Effector memory CD8-positive, alpha-beta T cell (primary cell): ENCODE measurements around the gene ZNF503.
A peak's percentile ranks its signal among the peaks of the same experiment; 100 is the strongest.

Experiments
- ATAC-seq: fragments of 150-1000 bp; cut with Tn5 transposase; replicated peaks from 2 replicates; pipeline ENCODE4 v1.10.0; 2021; ENCODE audit warnings: mild to moderate bottlenecking, moderate library complexity
- DNase-seq, 3 experiments: peaks; one replicate each; pipeline ENCODE4 v3.0.0; 2021
- H3K27ac Mint-ChIP-seq, 2 donors: one replicate each; pipeline ENCODE4 v1.8.0; 2022; ENCODE audit warnings: mild to moderate bottlenecking in 2 of 2, mixed read lengths in 2 of 2, moderate library complexity in 2 of 2
- H3K27me3 Mint-ChIP-seq, 2 donors: one replicate each; pipeline ENCODE4 v1.8.0; 2022; ENCODE audit warnings: mixed read lengths in 2 of 2
- H3K36me3 Mint-ChIP-seq: one replicate; pipeline ENCODE4 v1.8.0; 2022; ENCODE audit warnings: mild to moderate bottlenecking, moderate library complexity, mixed read lengths; ENCODE audit not compliant: insufficient read depth
- H3K4me1 Mint-ChIP-seq, 2 donors: one replicate each; pipeline ENCODE4 v1.8.0; 2022; ENCODE audit warnings: low read depth in 2 of 2, mixed read lengths in 2 of 2
- H3K4me3 Mint-ChIP-seq, 2 donors: one replicate each; pipeline ENCODE4 v1.8.0; 2022; ENCODE audit warnings: mild to moderate bottlenecking in 2 of 2, mixed read lengths in 2 of 2, moderate library complexity in 2 of 2
- H3K9me3 Mint-ChIP-seq, 2 donors: one replicate each; pipeline ENCODE4 v1.8.0; 2022; ENCODE audit warnings: mixed read lengths in 2 of 2

The ZNF503 gene

GRCh38 chr10:75407224-75407712 lies 5.7 kb upstream of the ZNF503 start:
- H3K27me3 Mint-ChIP-seq: peaks cover 71 to 82% of the 10 kb centered on the region in 2 donors
- DNase-seq (no peak), ATAC-seq (no peak)
- peak overlapping the region; percentile 41 to 74 for H3K4me3 Mint-ChIP-seq
- peaks cover 9 to 17% of the 10 kb centered on the region in 2 donors for H3K4me1 Mint-ChIP-seq
- H3K27ac Mint-ChIP-seq: no peak overlapping the region
- peaks cover 2% of the 10 kb centered on the region for H3K36me3 Mint-ChIP-seq
- no peaks in the 10 kb centered on the region for H3K9me3 Mint-ChIP-seq

DNA sequence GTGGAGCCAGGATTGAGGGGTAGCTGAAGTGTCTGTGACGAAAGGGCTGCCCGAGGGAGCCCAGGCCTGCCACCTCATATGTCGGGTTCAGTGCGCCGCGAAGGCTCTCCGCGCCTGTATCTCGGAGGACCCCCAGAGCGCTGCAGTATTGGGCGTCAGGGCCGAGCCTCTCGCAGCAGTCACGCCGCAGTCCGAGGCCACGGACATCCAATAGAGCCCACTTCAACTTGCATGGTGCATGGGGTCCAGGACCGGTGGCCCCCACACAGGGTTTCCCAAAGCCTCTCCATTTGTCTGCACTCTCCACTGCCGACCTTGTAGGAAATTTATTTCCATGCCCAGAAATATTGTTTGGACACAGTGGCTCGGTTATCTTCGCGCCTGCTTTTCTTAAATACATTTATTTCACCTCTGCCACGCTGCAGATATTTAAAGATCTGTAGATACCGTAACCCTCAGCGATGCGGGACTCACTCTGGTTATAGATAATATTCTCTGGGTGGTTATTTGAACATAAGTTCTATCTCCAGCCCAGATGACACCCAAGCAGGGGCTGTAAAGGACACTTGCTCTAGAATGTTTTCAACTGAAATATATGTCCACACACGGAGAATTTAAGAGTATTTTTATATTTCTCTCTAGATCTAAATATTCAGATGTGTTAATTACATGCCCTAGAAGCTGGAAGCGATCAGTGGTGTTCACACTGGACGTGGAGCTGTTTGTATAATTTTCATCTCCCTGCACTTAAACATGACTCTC lies 5.1 kb upstream of the ZNF503 start:
- Mint-ChIP-seq H3K36me3 (peaks cover 2% of the 10 kb centered on the region), H3K9me3 (no peaks in the 10 kb centered on the region), H3K4me1 (peaks cover 9 to 18% of the 10 kb centered on the region in 2 donors), H3K4me3 (peak overlapping the region in 1 of 2 donors; percentile 74), H3K27me3 (peaks cover 74 to 87% of the 10 kb centered on the region in 2 donors), H3K27ac (no peak overlapping the region)
- DNase-seq (no peak), ATAC-seq (no peak)

- Mint-ChIP-seq H3K9me3 (no peaks in the 10 kb centered on the region), H3K4me3 (no peak overlapping the region), H3K4me1 (peaks cover 9 to 20% of the 10 kb centered on the region in 2 donors), H3K27me3 (peaks cover 67 to 80% of the 10 kb centered on the region in 2 donors), H3K27ac (no peak overlapping the region), H3K36me3 (peaks cover 2% of the 10 kb centered on the region)
- no peak for DNase-seq
- ATAC-seq: no peak
These were observed 4.3 kb upstream of the ZNF503 start for GRCh38 chr10:75405598-75406461.

DNA sequence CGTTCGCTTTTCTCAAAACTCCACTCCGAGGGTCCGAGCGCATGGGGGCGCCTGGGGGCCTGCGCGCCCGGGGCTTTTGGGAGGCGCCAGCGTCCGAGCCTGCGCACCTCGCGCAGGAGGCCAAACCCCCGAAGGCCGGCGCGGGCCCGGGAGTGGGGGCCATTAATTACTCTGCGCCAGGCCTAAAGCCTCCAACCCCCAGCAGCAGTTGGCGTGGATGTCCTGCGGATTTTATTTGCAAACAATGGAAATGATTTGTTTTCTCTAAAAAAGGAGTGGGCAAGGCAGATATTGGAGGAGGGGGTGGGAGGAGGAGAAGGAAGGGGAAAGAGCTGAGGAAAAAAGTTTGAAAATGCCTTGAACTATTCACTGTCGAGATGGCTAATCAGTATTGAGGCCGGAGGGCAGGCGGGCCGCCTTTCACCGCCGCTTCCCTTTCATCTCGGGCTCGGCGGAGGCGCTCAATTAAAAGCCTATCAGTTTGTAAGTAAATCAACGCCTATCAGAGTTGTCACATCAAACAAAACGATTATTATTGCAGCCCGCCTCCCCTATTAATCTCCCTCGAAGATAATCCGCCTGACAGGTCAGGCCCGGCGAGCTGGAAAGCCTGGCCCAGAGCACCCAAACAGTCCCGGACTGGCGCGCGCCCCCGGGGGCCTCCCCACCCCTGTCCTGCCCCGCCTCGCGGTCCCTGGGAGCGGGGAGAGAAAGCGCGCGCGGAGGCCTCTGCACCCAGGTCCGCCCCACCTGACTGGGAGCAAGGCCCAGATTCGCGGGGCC lies 3.4 kb upstream of the ZNF503 start:
- no peak overlapping the region for H3K27ac Mint-ChIP-seq
- peaks cover 2% of the 10 kb centered on the region for H3K36me3 Mint-ChIP-seq
- H3K4me3 Mint-ChIP-seq: no peak overlapping the region
- H3K9me3 Mint-ChIP-seq: no peaks in the 10 kb centered on the region
- peaks cover 14 to 28% of the 10 kb centered on the region in 2 donors for H3K4me1 Mint-ChIP-seq
- peaks cover 67 to 80% of the 10 kb centered on the region in 2 donors for H3K27me3 Mint-ChIP-seq
- DNase-seq: no peak
- no peak for ATAC-seq

DNA sequence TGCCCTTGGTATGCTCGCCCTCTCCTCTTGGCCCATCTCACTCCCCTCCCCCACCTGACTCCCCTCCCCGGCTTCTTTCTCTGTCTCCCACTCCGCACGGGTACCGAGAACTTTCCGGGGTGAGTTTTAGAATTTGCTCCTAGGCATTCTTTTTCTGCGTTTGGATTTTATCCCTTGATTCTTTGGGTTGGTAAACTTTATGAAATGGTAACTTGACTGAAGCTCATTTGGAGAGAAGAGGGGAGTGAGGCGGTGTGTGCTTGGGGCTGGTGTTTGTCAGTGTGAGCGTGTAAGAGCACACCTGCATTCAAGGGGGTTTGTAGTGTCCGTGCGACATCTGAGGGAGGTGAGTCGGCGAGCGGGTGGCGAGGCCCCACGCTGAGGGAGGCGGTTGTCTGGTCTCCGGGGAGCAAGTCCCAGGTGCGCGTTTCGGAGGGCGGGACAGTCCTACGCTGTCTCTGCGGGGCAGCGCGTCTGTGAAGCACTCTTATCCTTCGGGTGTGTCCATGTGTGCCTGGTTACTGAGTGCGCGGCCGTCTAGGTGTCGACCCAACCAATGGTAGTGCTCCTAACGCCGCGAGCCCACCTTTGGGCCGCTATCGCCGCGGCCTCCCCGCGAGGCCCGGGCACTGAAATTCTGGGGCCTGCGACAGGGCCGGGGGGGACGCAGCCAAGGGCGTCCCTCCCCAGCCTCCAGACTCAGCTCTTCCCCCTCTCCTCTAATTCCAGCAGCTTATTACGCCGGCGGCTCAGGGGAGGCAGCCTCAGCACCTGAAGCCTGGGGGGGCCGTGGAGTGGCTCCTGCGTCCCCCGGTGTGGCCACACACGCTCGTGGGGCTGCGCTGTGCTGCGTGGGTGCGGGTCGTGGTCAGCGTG lies 2.6 kb upstream of the ZNF503 start:
- peaks cover 62 to 73% of the 10 kb centered on the region in 2 donors for H3K27me3 Mint-ChIP-seq
- no peak overlapping the region for H3K27ac Mint-ChIP-seq
- no peaks in the 10 kb centered on the region for H3K9me3 Mint-ChIP-seq
- H3K36me3 Mint-ChIP-seq: peaks cover 2% of the 10 kb centered on the region
- ATAC-seq (no peak), DNase-seq (no peak)
- H3K4me3 Mint-ChIP-seq: peak overlapping the region; percentile 13 to 21
- H3K4me1 Mint-ChIP-seq: peaks cover 14 to 24% of the 10 kb centered on the region in 2 donors

DNA sequence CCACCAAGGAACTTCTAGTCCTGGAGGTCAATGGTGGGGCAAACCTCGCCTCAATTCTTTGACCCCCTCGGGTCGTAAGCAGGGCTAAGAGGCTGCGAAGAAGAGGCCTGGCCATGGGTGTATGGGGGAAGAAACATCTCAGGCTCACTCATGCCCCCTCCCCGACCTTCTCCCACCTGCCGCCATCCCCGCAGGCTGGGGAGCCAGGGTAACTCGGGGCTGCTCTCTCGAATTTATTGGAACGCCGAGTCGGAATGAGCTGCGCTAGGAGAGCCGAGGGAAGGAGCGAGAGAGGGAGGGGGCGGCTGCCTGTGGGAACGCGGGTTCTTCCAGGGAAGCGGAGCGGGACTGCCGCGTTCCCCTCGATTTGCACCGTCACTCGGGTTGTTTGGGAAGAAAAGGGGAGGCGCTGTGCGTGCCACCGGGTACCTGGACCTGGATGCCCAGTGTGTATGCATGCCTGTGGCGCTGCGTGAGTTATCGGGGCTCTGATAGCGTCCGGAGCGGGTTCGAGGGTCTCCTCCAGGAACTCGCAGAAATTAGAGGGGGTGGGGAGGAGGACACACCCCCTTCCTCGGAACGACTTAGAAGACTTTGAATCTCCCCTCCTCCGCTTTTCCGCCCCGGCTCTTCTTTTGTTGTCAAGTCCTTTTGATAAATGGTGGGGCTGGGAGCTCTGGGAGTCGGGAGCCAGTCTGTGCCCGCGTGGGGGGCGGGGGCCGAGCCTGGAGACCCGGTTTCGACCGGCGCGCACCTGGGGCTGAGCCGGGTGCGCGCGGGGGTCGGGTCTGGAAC lies 1.8 kb upstream of the ZNF503 start:
- no peak overlapping the region for H3K27ac Mint-ChIP-seq
- no peak for DNase-seq

DNA sequence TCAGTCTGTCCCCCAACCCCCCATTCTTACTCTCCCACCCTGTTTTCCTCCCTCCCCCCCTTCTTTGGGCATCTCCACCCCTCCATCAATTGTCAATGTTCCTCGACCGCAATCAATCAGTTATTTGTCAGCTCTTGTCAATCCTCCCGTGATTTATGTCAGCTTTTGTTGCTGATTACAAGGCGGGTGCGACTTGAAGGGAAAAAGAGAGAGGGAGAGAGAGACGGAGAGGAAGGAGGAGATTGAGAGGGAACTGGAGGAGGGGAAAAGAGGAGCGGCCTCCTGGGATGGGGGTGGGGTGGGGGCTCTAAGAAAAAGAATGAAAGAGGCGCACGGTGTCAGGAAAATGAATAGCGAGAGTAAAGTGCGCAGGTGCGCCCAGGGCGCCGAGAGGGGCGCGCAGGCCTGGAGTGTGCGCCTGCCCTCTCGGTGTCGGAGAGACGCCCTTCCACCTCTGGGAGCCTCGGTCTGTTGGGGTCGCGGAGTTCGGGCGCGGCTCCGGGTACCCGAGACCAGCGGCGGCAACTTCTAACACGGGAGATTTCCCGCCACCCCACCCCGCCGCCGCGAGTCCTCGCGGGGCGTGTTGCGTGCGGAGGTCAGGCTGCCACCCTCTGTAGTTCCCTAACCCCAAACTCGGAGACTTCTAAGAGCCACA lies 1.1 kb upstream of the ZNF503 start:
- H3K36me3 Mint-ChIP-seq: peaks cover 2% of the 10 kb centered on the region
- no peak overlapping the region for H3K27ac Mint-ChIP-seq
- ATAC-seq (no peak), DNase-seq (no peak)
- peaks cover 60 to 80% of the 10 kb centered on the region in 2 donors for H3K27me3 Mint-ChIP-seq
- H3K4me3 Mint-ChIP-seq: peak overlapping the region; percentile 54 to 82
- peaks cover 14 to 23% of the 10 kb centered on the region in 2 donors for H3K4me1 Mint-ChIP-seq
- no peaks in the 10 kb centered on the region for H3K9me3 Mint-ChIP-seq

More for the DNA sequence above, 1.8 kb upstream of the ZNF503 start:
- Mint-ChIP-seq H3K27me3 (peaks cover 60 to 76% of the 10 kb centered on the region in 2 donors), H3K36me3 (peaks cover 2% of the 10 kb centered on the region), H3K4me1 (peaks cover 14 to 24% of the 10 kb centered on the region in 2 donors), H3K4me3 (peak overlapping the region; percentile 54 to 82), H3K9me3 (no peaks in the 10 kb centered on the region)
- ATAC-seq: no peak

DNA sequence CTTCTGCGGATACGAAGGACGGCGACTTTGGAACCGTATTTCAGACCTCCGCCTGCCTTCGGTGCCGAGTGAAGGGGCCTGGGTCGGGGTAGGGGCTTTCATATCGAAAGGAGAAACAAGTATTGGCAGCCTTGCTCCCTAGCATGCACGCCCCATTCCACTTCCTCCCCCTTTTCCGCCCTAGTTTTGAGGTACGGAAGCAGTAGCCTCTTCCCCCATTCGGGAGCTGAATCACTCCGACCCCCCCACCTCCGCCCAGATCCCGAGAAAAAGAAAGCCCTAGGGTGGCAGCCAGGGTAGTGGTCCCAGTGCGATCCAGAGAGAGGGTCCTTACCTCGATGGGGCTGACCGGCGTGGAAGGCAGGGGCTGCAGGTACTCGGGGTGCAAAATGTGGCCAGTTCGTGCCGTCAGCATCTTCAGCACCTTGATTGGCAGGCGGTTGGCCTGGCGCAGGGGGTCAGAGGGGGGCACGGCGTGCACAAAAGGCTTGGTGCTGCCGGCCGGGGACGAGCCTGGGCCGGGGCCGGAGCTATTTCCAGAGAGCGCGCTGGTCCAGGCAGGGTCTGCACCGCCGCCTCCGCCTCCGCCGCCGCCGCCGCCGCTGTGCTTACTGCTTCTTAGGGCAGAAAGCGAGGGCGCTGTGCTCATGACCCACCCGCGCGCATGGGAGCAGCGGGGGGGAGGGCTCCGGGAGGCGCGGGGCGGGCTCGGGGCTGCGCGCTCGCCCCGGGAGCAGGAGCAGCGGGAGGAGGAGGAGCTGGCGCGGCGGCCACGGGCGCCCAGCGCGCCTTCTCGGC lies 594 bp downstream of the ZNF503 start:
- H3K9me3 Mint-ChIP-seq: no peaks in the 10 kb centered on the region
- ATAC-seq (no peak), DNase-seq (no peak)
- H3K4me1 Mint-ChIP-seq: peaks cover 10 to 17% of the 10 kb centered on the region in 2 donors
- H3K27ac Mint-ChIP-seq: no peak overlapping the region
- peak overlapping the region; percentile 71 to 80 for H3K4me3 Mint-ChIP-seq
- peaks cover 48 to 77% of the 10 kb centered on the region in 2 donors for H3K27me3 Mint-ChIP-seq
- H3K36me3 Mint-ChIP-seq: peaks cover 2% of the 10 kb centered on the region

GRCh38 chr10:75400163-75400770 lies 1.3 kb downstream of the ZNF503 start:
- no peak for DNase-seq
- Mint-ChIP-seq H3K9me3 (no peaks in the 10 kb centered on the region), H3K4me3 (peak overlapping the region; percentile 71 to 80), H3K4me1 (peaks cover 10 to 17% of the 10 kb centered on the region in 2 donors), H3K27ac (no peak overlapping the region), H3K36me3 (no peaks in the 10 kb centered on the region), H3K27me3 (peaks cover 41 to 73% of the 10 kb centered on the region in 2 donors)
- no peak for ATAC-seq

GRCh38 chr10:75399461-75400162 lies 2.0 kb downstream of the ZNF503 start:
- peak; percentile 27 for ATAC-seq
- no peaks in the 10 kb centered on the region for H3K9me3 Mint-ChIP-seq
- H3K27ac Mint-ChIP-seq: no peak overlapping the region
- H3K36me3 Mint-ChIP-seq: no peaks in the 10 kb centered on the region
- peaks cover 15 to 22% of the 10 kb centered on the region in 2 donors for H3K4me1 Mint-ChIP-seq
- peak overlapping the region; percentile 71 to 80 for H3K4me3 Mint-ChIP-seq
- no peak for DNase-seq
- H3K27me3 Mint-ChIP-seq: peaks cover 48 to 78% of the 10 kb centered on the region in 2 donors
